OCI-LY7 (cell line): ENCODE data around the gene SYNGR3.

Experiments
- EZH2phosphoT487 ChIP-seq: fragments of 200-600 bp; sonication (generic); IDR thresholded peaks from 2 replicates; pipeline ENCODE4 v1.6.1; 2018; ENCODE audit warnings: low read depth, borderline replicate concordance, mild to moderate bottlenecking, mixed run types, antibody characterized with exemption, low read length, moderate library complexity, mixed read lengths
- TF ChIP-seq, protein P1 (sequence below): fragments of 200-600 bp; sonication (generic); conservative IDR thresholded peaks from 2 replicates; pipeline ENCODE4 v1.5.1; 2014; ENCODE audit warnings: mild to moderate bottlenecking, antibody characterized with exemption, low read length, moderate library complexity, mixed read lengths

DNA sequence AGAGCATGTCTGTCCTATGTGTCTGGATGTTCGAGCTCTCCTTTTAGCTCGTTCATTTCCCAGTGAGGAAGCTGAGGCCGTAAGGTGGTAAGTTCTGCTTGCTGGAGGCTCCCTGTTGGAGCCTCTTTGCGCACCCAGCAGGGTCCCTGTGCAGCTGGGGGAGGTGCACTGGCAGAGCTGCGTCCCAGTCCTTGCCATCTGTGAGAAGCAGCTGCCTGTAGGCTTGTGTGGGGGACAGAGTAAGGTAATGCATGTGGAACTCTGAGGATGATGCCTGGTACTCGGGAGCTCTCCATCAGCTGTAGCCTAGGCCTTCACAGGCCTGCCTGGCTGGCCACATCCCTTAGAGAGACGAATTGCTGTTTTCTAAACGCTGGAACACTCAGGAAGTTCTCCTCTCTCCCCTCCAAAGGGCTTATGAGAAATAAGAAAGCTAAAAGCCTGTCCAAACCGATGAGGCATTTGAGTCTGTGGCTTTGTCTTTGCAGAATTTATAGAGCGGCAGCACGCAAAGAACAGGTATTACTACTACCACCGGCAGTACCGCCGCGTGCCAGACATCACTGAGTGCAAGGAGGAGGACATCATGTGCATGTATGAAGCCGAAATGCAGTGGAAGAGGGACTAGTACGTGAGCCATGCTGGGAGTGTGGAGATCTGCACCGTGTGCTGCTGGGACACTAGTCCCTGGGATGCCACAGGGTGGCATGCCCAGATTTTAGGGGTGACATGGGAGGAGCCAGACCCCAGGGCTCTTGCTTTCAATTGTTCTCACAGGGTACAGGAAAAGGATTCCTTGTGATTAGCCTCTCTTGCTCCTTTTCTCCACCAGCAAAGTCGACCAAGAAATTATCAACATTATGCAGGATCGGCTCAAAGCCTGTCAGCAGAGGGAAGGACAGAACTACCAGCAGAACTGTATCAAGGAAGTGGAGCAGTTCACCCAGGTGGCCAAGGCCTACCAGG is 28.8 kb upstream of the SYNGR3 start:
- TF ChIP-seq, protein P1, sequence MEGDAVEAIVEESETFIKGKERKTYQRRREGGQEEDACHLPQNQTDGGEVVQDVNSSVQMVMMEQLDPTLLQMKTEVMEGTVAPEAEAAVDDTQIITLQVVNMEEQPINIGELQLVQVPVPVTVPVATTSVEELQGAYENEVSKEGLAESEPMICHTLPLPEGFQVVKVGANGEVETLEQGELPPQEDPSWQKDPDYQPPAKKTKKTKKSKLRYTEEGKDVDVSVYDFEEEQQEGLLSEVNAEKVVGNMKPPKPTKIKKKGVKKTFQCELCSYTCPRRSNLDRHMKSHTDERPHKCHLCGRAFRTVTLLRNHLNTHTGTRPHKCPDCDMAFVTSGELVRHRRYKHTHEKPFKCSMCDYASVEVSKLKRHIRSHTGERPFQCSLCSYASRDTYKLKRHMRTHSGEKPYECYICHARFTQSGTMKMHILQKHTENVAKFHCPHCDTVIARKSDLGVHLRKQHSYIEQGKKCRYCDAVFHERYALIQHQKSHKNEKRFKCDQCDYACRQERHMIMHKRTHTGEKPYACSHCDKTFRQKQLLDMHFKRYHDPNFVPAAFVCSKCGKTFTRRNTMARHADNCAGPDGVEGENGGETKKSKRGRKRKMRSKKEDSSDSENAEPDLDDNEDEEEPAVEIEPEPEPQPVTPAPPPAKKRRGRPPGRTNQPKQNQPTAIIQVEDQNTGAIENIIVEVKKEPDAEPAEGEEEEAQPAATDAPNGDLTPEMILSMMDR, result peak; percentile 27; the same call in 1 of the 2 replicates
- no peak for TF ChIP-seq EZH2phosphoT487
